GM21515 (cell line): ENCODE results near the gene SCO2.

Experiments used
- ATAC-seq: cut with Tn5 transposase; IDR thresholded peaks from one replicate; pipeline ENCODE4 v1.9.1; 2021; ENCODE audit not compliant: unreplicated experiment

SCO2 gene

GRCh38 chr22:50482107-50483074 is 43.0 kb downstream of the SCO2 start:
- no peak for ATAC-seq

DNA sequence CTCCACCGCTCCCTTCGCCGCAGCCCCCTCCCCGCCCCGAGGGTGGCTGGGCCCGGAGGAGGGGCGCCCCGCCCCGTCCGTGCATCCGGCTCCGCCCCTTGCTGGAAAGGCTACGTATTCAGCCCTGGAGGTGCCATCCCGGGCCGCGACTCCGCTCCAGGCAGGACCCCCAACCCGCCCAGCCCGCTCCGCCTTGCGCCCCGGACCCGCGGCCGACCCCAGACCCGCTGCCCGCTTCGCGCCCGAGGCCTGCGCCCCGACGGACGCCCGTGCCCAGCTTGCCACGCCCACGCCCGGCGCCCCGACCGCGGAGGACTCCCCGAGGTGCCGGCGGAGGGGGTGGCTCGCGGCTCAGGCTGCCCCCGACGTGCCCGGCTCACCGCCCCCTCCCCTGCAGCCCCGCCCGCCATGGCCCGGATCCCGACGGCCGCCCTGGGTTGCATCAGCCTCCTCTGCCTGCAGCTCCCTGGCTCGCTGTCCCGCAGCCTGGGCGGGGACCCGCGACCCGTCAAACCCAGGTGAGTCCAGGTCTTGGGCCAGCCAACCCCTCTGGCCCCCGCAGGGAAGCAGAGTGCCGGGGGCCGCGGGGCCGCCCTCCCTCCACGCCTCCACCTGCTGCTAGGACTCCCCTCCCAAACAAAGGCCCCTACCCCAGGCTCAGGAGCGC is 43.8 kb downstream of the SCO2 start, which contains the start of gene ADM2:
Gene ADM2, plus strand, starts transcription at position 104 of the 667 bp plus-strand sequence. Its CDS starts 305 bp downstream, at position 409.
- ATAC-seq = no peak

- ATAC-seq = no peak
Measured at GRCh38 chr22:50481045-50481439, 44.4 kb downstream of the SCO2 start.

DNA sequence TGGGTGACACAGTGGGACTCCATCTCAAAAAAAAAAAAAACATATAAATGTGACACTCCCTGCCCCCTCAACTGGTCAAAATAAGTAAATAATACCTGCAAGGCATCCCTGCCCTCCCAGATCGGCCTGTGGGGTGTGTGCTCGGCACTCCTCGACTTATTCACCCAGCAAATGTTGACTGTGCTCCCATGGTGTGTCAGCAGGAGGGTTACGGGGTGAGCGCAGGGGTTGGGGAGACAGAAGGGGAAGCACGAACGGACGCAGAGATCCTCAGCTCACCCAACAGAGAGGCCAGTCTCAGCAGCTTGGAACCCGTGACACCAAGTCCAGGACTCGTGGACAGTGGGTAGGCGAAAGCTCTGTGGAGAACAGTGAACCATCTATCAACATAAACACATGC is 45.7 kb downstream of the SCO2 start:
- no peak for ATAC-seq

DNA sequence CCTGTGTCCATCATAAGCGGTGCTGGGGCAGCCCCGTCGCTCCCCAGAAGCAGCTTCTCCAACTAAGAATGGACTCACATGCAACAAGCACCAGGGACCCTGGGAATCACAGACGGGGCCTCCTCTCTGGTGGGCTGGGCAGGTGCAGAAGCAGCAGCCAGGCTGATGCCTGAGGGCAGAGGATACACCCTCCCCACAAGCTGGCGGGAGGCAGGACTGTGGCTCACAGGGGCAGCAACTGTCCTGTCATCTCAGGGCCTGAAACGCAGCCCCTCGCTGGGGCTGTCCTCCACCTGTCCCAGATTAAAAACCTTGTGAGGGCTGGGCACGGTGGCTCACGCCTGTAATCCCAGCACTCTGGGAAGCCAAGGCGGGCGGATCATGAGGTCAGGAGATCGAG is 47.5 kb downstream of the SCO2 start:
- no peak for ATAC-seq

DNA sequence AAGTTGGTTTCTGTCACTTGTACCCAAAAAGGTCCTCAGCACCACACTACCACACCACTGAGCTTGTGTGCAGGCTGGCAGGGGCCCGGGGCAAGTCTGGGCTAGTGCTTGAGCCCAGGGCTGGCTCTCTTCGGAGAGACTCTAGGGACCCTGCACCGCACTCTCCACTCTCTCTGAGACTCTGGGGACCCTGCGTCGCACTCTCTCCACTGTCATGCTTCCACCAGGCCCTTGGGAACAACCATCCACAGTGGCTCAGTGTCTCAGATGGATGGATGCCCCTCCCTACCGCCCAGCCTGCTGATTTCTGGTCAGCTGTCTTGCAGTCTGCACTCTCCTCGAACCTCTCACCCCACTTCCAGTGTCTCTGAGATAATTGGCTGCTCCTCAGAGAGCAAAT is 48.5 kb downstream of the SCO2 start:
- ATAC-seq = no peak

GRCh38 chr22:50475652-50476002 is 49.8 kb downstream of the SCO2 start:
- ATAC-seq = no peak

- ATAC-seq = peak; percentile 72
Measured at GRCh38 chr22:50474710-50475651, 50.4 kb downstream of the SCO2 start, which contains the start of gene SBF1. TSS of gene SBF1 (minus strand) at chr22:50475035. CDS start at chr22:50474840, 195 bp downstream.

GRCh38 chr22:50473855-50474671 is 51.3 kb downstream of the SCO2 start:
- no peak for ATAC-seq
